Calu3 (cell line): ENCODE results near the gene PRR33. TPM values are rescaled to one million over a fixed set of nuclear protein-coding genes. Genes with fewer than 3 reads are reported as not detected.

Source experiments
- BruUV-seq: library from RNA; stranded (reverse); fragments of 400-500 nt; replicated peaks from 2 replicates; lab custom pipeline; 2021; lab: Mats Ljungman, UMichigan
- CTCF ChIA-PET: fragments of 300-600 bp; sonication (Branson Sonifier 250); formaldehyde crosslinking; loops from one replicate; lab custom pipeline; 2022; ENCODE audit warnings: antibody characterized with exemption; lab: Charles Lee
- DNase-seq: peaks from one replicate; pipeline ENCODE4 v3.0.0; 2022
- H3K27ac Mint-ChIP-seq: one replicate; pipeline ENCODE4 v1.8.0; 2022; ENCODE audit warnings: mixed read lengths; ENCODE audit not compliant: unreplicated experiment
- H3K27me3 Mint-ChIP-seq: one replicate; pipeline ENCODE4 v1.8.0; 2022; ENCODE audit warnings: mixed read lengths; ENCODE audit not compliant: unreplicated experiment
- H3K36me3 Mint-ChIP-seq: one replicate; pipeline ENCODE4 v1.8.0; 2022; ENCODE audit warnings: mild to moderate bottlenecking, moderate library complexity, mixed read lengths; ENCODE audit not compliant: insufficient read depth, unreplicated experiment
- H3K4me1 Mint-ChIP-seq: one replicate; pipeline ENCODE4 v1.8.0; 2022; ENCODE audit warnings: mild to moderate bottlenecking, low read depth, mixed read lengths; ENCODE audit not compliant: unreplicated experiment
- H3K4me3 Mint-ChIP-seq: one replicate; pipeline ENCODE4 v1.8.0; 2022; ENCODE audit warnings: mild to moderate bottlenecking, low read depth, moderate library complexity, mixed read lengths; ENCODE audit not compliant: unreplicated experiment
- H3K9me3 Mint-ChIP-seq: one replicate; pipeline ENCODE4 v1.8.0; 2022; ENCODE audit warnings: low read depth, mixed read lengths; ENCODE audit not compliant: unreplicated experiment
- intact Hi-C: fragments of 100-400 bp; cut with micrococcal nuclease; formaldehyde crosslinking; loops from one replicate; pipeline ENCODE4 v1.10.0; 2022; ENCODE audit not compliant: unreplicated experiment
- total RNA-seq: library from RNA; stranded (reverse); gene quantifications from 2 replicates; pipeline ENCODE4 v1.2.3, GENCODE V29; 2022
- TF ChIP-seq, protein P1 (sequence below): fragments of 200-600 bp; IDR thresholded peaks from one replicate; pipeline ENCODE4 v1.8.0; 2022; ENCODE audit warnings: antibody characterized with exemption; ENCODE audit not compliant: unreplicated experiment

PRR33 gene
- total RNA-seq, 1 experiment from 2014 or later, result not detected

DNA sequence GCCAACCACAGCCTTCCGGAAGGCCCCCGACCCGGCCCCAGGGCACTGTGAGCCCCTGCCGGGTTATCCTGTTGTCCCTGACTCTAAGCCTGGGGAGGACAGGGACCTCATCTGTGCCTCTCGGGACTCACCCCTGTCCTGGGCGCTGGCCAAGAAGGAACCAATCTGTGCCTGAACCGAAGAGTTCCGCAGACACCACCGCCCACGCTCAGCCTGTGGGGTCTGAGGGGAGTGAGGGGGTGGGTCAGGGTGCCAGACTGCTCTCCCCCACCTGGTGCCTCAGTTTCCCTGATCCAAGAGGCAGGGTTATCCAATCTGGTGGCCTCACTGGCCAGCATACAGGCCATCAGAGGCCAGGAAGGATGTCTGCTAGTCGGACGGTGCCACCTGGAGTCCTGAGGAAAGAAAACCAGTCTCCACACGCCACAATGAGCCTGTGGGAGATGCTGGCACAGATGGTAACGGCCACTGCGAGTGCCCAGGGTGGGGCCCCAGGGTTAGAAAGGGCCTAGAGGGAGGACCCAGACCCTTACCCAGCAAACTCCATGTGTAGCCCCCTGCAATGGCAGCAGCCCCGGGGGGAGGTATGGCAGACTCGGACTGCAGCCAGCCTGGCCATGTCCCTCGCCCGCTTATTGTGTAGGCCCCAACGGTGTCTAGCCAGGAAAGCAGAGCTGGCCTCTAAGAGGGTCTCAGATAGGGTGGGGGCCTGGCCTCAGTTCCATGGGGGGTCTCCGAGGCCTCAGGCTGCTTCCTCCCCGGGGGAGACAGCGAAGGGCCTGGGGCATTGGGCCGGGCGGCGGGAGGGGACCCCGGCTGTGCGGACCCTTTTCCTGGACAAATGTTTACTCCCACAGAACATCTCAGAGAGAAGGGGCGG, 27.0 kb upstream of the PRR33 start:
- Mint-ChIP-seq H3K27me3 (peaks cover 71% of the 10 kb centered on the region), H3K4me3 (no peak overlapping the region), H3K36me3 (peaks cover 5% of the 10 kb centered on the region), H3K4me1 (peaks cover 8% of the 10 kb centered on the region), H3K9me3 (peaks cover 3% of the 10 kb centered on the region), H3K27ac (no peak overlapping the region)
- CTCF ChIA-PET, result interaction anchor here (0.9 to 1.1 kb wide), 2 partner anchors 36 to 266 kb away, joined by 3 read pairs; no protein-coding TSS in a partner anchor
- BruUV-seq, result no TSS peak
- TF ChIP-seq, protein P1, sequence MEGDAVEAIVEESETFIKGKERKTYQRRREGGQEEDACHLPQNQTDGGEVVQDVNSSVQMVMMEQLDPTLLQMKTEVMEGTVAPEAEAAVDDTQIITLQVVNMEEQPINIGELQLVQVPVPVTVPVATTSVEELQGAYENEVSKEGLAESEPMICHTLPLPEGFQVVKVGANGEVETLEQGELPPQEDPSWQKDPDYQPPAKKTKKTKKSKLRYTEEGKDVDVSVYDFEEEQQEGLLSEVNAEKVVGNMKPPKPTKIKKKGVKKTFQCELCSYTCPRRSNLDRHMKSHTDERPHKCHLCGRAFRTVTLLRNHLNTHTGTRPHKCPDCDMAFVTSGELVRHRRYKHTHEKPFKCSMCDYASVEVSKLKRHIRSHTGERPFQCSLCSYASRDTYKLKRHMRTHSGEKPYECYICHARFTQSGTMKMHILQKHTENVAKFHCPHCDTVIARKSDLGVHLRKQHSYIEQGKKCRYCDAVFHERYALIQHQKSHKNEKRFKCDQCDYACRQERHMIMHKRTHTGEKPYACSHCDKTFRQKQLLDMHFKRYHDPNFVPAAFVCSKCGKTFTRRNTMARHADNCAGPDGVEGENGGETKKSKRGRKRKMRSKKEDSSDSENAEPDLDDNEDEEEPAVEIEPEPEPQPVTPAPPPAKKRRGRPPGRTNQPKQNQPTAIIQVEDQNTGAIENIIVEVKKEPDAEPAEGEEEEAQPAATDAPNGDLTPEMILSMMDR, result no peak
- no peak for DNase-seq
- intact Hi-C loops, result no loop called here

DNA sequence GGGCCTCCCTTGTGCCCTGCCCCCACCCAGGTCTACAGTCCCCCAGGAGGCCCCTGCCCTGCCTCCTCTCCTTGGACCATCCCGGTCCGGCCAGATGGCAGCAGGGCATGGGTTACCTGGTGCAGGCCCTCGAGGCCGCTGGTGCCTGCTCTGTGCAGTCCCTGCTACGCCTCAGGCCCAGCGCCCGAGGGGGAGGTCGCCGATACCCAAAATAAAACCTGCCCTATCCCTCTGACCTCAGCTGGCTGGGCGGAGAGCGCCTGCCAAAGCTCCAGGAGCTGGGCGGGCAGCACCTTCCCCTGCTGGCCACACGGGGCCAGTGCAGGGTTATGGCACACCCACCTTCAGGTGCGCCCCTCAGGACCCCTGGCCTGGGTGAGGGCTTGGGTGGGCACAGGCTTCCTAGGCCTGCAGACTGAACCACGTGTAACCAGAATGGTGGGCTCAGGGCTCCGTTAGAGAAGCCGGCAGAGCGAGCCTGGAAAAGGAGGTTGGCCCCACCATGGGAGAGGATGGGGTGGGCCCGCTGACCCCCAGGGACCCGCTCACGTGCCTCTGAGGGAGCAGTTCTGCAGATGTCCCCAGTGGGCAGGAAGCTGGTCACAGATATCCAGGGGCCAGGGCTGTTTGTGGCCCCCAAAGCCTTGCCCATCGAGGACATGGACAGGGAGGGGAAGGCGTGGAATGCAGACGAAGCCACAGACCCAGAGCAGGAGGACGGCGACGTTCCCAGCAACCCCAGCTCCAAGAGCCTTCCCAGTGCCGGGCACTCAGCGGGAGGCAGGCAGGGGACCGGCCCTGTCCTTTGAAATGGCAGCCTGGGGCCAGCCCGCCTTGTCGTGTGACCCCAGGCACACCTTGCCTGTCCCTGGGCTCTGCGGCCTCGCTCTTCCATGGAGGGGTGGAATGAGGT, 26.1 kb upstream of the PRR33 start:
- peaks cover 5% of the 10 kb centered on the region for H3K36me3 Mint-ChIP-seq
- CTCF ChIA-PET, result interaction anchor here (0.9 to 1.5 kb wide), 3 partner anchors 35 to 224 kb away, joined by 3 to 5 read pairs (median 3); no protein-coding TSS in a partner anchor

DNA sequence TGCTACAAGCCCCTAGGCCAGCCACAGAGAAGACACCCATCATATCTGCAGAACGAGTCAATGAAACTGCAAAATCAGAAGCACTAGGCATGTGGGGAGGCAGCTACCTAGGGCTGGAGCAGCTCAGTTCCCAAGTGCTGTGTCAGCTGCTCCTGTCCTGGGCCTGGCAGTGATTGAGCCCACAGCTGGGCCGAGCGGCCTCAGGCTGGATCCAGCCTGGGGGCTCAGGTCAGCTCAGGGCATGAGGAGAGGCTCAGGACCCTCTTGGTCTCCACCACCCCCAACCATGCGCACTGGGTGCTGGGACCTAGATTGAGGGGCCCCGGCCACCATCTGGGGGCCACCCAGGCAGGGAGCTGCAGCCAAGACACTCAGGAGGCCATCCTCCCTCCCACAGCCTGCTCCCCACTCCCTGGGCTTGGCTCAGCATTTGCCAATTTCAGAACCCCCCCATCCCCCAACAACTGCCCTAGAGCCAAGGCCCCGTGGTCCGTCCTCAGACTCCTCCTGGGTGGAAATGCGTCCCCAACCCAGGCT, 25.4 kb upstream of the PRR33 start:
- intact Hi-C loops, result no loop called here
- CTCF ChIA-PET, result interaction anchor here (1.0 to 1.5 kb wide), 2 partner anchors 41 to 223 kb away, joined by 3 to 5 read pairs; no protein-coding TSS in a partner anchor
- Mint-ChIP-seq H3K27ac (no peak overlapping the region), H3K4me3 (no peak overlapping the region), H3K9me3 (peaks cover 3% of the 10 kb centered on the region), H3K36me3 (peaks cover 5% of the 10 kb centered on the region), H3K27me3 (peaks cover 71% of the 10 kb centered on the region), H3K4me1 (no peaks in the 10 kb centered on the region)
- no TSS peak for BruUV-seq
- DNase-seq, result no peak
- TF ChIP-seq, protein P1, result no peak

More for the DNA sequence above, 26.1 kb upstream of the PRR33 start:
- peaks cover 71% of the 10 kb centered on the region for H3K27me3 Mint-ChIP-seq
- no TSS peak for BruUV-seq
- H3K4me1 Mint-ChIP-seq, result peaks cover 4% of the 10 kb centered on the region
- no peak overlapping the region for H3K27ac Mint-ChIP-seq
- intact Hi-C loops, result no loop called here
- peaks cover 3% of the 10 kb centered on the region for H3K9me3 Mint-ChIP-seq
- TF ChIP-seq, protein P1, result peak; percentile 88
- H3K4me3 Mint-ChIP-seq, result no peak overlapping the region
- DNase-seq, result no peak
